ENCODE results near the gene SCNN1A.

The SCNN1A gene

DNA sequence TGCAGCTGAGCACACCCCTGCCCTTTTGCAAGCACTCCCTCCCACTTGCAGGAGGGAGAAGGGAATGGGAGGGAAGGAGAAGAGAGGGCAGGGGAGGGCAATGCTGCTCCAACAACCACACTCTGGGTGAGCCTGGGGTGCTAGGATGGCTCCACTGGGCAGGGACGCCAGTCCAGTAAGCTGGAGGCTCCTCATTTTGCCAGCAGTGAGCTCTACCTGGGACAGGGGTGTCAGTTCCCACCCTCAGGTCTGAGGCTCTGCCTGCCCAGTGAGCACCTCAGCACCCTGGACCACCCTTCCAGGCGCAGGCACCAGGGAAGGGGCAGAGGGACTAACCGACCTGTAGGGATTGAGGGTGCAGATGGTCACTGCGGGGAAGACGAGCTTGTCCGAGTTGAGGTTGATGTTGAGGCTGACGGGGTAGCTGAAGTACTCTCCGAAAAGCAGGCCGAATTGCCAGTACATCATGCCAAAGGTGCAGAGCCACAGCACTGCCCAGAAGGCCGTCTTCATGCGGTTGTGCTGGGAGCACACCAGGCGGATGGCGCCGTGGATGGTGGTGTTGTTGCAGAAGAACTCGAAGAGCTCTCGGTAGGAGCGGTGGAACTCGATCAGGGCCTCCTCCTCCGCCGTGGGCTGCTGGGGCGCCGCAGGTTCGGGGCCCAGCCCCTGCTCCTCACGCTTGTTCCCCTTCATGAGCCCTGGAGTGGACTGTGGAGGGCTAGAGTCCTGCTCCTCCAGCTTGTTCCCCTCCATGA, 1.2 kb downstream of the SCNN1A start:
- TF ChIP-seq EZH2 (IDR thresholded peaks at IDR 0.05; ENCODE audit: borderline replicate concordance, low read length) = no peak
- TF ChIP-seq, protein P1, sequence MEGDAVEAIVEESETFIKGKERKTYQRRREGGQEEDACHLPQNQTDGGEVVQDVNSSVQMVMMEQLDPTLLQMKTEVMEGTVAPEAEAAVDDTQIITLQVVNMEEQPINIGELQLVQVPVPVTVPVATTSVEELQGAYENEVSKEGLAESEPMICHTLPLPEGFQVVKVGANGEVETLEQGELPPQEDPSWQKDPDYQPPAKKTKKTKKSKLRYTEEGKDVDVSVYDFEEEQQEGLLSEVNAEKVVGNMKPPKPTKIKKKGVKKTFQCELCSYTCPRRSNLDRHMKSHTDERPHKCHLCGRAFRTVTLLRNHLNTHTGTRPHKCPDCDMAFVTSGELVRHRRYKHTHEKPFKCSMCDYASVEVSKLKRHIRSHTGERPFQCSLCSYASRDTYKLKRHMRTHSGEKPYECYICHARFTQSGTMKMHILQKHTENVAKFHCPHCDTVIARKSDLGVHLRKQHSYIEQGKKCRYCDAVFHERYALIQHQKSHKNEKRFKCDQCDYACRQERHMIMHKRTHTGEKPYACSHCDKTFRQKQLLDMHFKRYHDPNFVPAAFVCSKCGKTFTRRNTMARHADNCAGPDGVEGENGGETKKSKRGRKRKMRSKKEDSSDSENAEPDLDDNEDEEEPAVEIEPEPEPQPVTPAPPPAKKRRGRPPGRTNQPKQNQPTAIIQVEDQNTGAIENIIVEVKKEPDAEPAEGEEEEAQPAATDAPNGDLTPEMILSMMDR (IDR thresholded peaks at IDR 0.05; ENCODE audit: low read length) = no peak
- no peaks in the 10 kb centered on the region for H3K79me2 ChIP-seq (ENCODE audit: insufficient read depth, low read length)
- no peaks in the 10 kb centered on the region for H3K36me3 ChIP-seq (ENCODE audit: insufficient read depth, low read length)
- no peaks in the 10 kb centered on the region for H3K9me3 ChIP-seq (ENCODE audit: low read length)
- H3K27ac ChIP-seq (ENCODE audit: low read depth, low read length, poor library complexity, severe bottlenecking) = no peak overlapping the region
- H3K4me2 ChIP-seq (ENCODE audit: low read length) = no peak overlapping the region
- no peaks in the 10 kb centered on the region for H4K20me1 ChIP-seq (ENCODE audit: insufficient read depth, low read length)
- no peaks in the 10 kb centered on the region for H3K4me1 ChIP-seq (ENCODE audit: insufficient read depth, low read length, severe bottlenecking)
- no peak overlapping the region for H3K4me3 ChIP-seq (ENCODE audit: low read depth, low read length, poor library complexity, severe bottlenecking)
- H3K9ac ChIP-seq (ENCODE audit: low read length) = no peak overlapping the region
- H3K9me2 ChIP-seq (ENCODE audit: low read depth, low read length) = no peaks in the 10 kb centered on the region
- H2AFZ ChIP-seq (ENCODE audit: low read length) = no peak overlapping the region
- H3K27me3 ChIP-seq (ENCODE audit: insufficient read depth, low read length) = peaks cover 14% of the 10 kb centered on the region
- no peaks in the 10 kb centered on the region for H3F3A ChIP-seq (ENCODE audit: insufficient read depth, low read length)

DNA sequence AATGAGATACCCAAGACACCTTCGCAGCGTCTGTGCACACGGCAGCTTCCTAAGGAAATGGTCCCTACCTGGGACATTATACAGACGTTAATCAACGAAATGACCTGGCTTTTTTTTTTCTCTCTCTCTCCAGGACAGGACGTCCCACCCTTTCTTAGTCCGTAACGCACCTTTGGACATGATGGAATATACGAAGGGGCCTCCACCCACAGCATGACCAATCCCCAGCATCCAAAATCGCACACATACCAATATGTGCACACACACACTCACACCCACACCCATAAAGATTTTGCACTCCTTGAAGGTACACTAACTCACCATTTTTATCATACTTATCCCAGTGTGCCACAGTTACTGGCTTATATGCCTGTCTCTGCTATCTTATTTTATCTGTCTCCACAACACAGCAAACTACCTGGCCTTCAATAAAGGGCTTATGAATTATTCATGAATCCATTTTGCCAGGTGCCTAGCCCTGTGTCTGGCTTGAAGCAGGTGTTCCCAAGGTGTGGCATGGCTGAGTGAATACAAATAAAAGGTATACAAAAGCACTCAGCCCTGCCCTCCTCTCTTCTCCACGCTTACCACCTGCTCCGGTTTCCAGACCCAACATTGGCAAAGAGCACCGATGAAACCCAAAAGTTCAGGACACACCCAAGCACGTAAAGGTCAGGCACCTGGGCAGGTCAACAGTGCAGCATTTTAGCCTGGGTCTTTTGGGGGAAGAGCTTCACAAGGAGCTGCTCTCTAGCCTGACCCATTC, 2.2 kb downstream of the SCNN1A start:
- no peaks in the 10 kb centered on the region for H3K79me2 ChIP-seq (ENCODE audit: insufficient read depth, low read length)
- H3K4me1 ChIP-seq (ENCODE audit: insufficient read depth, low read length, severe bottlenecking) = no peaks in the 10 kb centered on the region
- H3K9me3 ChIP-seq (ENCODE audit: low read length) = 0 out of 2 replicates have a peak, but pooled peaks cover 1% of the 10 kb centered on the region
- no peak overlapping the region for H3K9ac ChIP-seq (ENCODE audit: low read length)
- no peak overlapping the region for H3K27ac ChIP-seq (ENCODE audit: low read depth, low read length, poor library complexity, severe bottlenecking)
- H2AFZ ChIP-seq (ENCODE audit: low read length) = no peak overlapping the region
- no peak overlapping the region for H3K4me3 ChIP-seq (ENCODE audit: low read depth, low read length, poor library complexity, severe bottlenecking)
- H3K9me2 ChIP-seq (ENCODE audit: low read depth, low read length) = no peaks in the 10 kb centered on the region
- no peaks in the 10 kb centered on the region for H3F3A ChIP-seq (ENCODE audit: insufficient read depth, low read length)
- peaks cover 14% of the 10 kb centered on the region for H3K27me3 ChIP-seq (ENCODE audit: insufficient read depth, low read length)
- H4K20me1 ChIP-seq (ENCODE audit: insufficient read depth, low read length) = no peaks in the 10 kb centered on the region
- TF ChIP-seq, protein P1 (IDR thresholded peaks at IDR 0.05; ENCODE audit: low read length) = no peak
- no peak for TF ChIP-seq EZH2 (IDR thresholded peaks at IDR 0.05; ENCODE audit: borderline replicate concordance, low read length)
- H3K36me3 ChIP-seq (ENCODE audit: insufficient read depth, low read length) = no peaks in the 10 kb centered on the region
- no peak overlapping the region for H3K4me2 ChIP-seq (ENCODE audit: low read length)

DNA sequence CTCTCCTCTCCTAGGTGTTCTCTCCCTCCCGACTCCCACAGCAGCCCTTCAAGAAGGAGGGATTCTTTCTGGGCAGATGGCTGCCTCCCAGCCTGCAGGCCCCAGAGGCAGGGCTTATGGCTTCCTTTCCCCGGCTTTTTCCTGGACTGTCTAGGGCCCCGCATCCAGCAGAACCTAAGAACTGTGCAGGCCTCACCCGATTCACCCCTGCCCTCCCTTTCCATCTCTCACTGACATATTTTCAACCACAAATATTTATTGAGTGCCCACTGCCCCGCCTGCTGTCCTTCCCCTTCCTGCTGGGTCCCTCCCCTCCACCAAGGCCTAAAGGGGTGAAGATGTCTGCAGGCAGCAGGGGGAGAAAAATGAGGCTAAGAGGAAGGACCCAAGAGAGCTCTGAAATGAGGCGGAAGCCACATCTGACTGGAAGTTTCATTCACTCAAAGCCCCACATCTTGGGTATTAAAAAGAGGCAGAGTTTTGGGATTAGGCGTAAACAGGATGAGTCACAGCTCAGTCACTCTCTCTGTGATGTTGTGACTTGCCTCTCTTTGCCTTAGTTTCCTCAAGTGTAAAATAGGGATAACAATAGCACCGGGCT, 2.9 kb downstream of the SCNN1A start:
- H3K79me2 ChIP-seq (ENCODE audit: insufficient read depth, low read length) = no peaks in the 10 kb centered on the region
- H4K20me1 ChIP-seq (ENCODE audit: insufficient read depth, low read length) = no peaks in the 10 kb centered on the region
- no peak overlapping the region for H3K4me2 ChIP-seq (ENCODE audit: low read length)
- H3K27me3 ChIP-seq (ENCODE audit: insufficient read depth, low read length) = peaks cover 11% of the 10 kb centered on the region
- H3K9ac ChIP-seq (ENCODE audit: low read length) = no peak overlapping the region
- no peak overlapping the region for H3K4me3 ChIP-seq (ENCODE audit: low read depth, low read length, poor library complexity, severe bottlenecking)
- TF ChIP-seq, protein P1 (IDR thresholded peaks at IDR 0.05; ENCODE audit: low read length) = no peak
- no peak for TF ChIP-seq EZH2 (IDR thresholded peaks at IDR 0.05; ENCODE audit: borderline replicate concordance, low read length)
- no peaks in the 10 kb centered on the region for H3F3A ChIP-seq (ENCODE audit: insufficient read depth, low read length)
- no peak overlapping the region for H3K27ac ChIP-seq (ENCODE audit: low read depth, low read length, poor library complexity, severe bottlenecking)
- H3K36me3 ChIP-seq (ENCODE audit: insufficient read depth, low read length) = no peaks in the 10 kb centered on the region
- no peaks in the 10 kb centered on the region for H3K4me1 ChIP-seq (ENCODE audit: insufficient read depth, low read length, severe bottlenecking)
- H3K9me3 ChIP-seq (ENCODE audit: low read length) = 0 out of 2 replicates have a peak, but pooled peaks cover 2% of the 10 kb centered on the region
- H3K9me2 ChIP-seq (ENCODE audit: low read depth, low read length) = no peaks in the 10 kb centered on the region
- H2AFZ ChIP-seq (ENCODE audit: low read length) = no peak overlapping the region

All from OCI-LY1 (cell line).